ENCODE measurements around the gene FNDC1.

GRCh38 chr6:159321267-159321666 is 152.1 kb downstream of the FNDC1 start:
- TF ChIP-seq CTCF (IDR thresholded peaks at IDR 0.05) (no peak), POLR2A (IDR thresholded peaks at IDR 0.05) (no peak)
